HepG2 (cell line): ENCODE data around the gene CD300LG. TPM values are rescaled to one million over a fixed set of nuclear protein-coding genes. Genes with fewer than 3 reads are reported as not detected.

Source experiments
- SNAPC4 ChIP-seq: sonication (generic); formaldehyde crosslinking; IDR thresholded peaks from 2 replicates; pipeline ENCODE4 v1.4.0; 2020; ENCODE audit warnings: mild to moderate bottlenecking, missing genetic modification reagents
- ZNF562 ChIP-seq: sonication (generic); formaldehyde crosslinking; IDR thresholded peaks from 2 replicates; pipeline ENCODE4 v1.8.0; 2022; ENCODE audit warnings: missing genetic modification reagents, borderline replicate concordance
- ZSCAN21 ChIP-seq: sonication (generic); formaldehyde crosslinking; IDR thresholded peaks from 2 replicates; pipeline ENCODE4 v1.8.0; 2022; ENCODE audit warnings: mild to moderate bottlenecking, missing genetic modification reagents, moderate library complexity, borderline replicate concordance
- polyA plus RNA-seq, 8 experiments: library from polyadenylated mRNA; depleted of rRNA in 3 of 8; stranded (reverse) in 7 of 8; unstranded in 1 of 8; fragments of >200 nt; fragmentation: Illumina TruSeq in 4 of 8; extraction: Trizol in 4 of 8; gene quantifications; 2 replicates each; pipeline versions ENCODE4 v1.2.1 to v1.2.3, GENCODE V29; 2011 to 2016; ENCODE audit warnings: low read depth in 4 of 8, missing spikeins in 1 of 8, mixed read lengths in 1 of 8; ENCODE audit not compliant: insufficient read depth in 1 of 8
- total RNA-seq, 5 experiments: library from RNA; depleted of rRNA; stranded (reverse); fragments of >200 nt; fragmentation: Illumina TruSeq; extraction: Trizol; gene quantifications; 2 replicates each; pipeline ENCODE4 v1.2.3, GENCODE V29; 2016; ENCODE audit warnings: low read depth in 1 of 5
- TF ChIP-seq, protein P1 (sequence below): IDR thresholded peaks from 2 replicates; pipeline ENCODE4 v1.4.0; 2020; ENCODE audit warnings: mild to moderate bottlenecking, missing genetic modification reagents

CD300LG gene
- total and polyA plus RNA-seq, 2 of the 13 experiments (the other 11 are each of a cell fraction or from before 2014, with no cell fraction given): not detected

- TF ChIP-seq, protein P1, sequence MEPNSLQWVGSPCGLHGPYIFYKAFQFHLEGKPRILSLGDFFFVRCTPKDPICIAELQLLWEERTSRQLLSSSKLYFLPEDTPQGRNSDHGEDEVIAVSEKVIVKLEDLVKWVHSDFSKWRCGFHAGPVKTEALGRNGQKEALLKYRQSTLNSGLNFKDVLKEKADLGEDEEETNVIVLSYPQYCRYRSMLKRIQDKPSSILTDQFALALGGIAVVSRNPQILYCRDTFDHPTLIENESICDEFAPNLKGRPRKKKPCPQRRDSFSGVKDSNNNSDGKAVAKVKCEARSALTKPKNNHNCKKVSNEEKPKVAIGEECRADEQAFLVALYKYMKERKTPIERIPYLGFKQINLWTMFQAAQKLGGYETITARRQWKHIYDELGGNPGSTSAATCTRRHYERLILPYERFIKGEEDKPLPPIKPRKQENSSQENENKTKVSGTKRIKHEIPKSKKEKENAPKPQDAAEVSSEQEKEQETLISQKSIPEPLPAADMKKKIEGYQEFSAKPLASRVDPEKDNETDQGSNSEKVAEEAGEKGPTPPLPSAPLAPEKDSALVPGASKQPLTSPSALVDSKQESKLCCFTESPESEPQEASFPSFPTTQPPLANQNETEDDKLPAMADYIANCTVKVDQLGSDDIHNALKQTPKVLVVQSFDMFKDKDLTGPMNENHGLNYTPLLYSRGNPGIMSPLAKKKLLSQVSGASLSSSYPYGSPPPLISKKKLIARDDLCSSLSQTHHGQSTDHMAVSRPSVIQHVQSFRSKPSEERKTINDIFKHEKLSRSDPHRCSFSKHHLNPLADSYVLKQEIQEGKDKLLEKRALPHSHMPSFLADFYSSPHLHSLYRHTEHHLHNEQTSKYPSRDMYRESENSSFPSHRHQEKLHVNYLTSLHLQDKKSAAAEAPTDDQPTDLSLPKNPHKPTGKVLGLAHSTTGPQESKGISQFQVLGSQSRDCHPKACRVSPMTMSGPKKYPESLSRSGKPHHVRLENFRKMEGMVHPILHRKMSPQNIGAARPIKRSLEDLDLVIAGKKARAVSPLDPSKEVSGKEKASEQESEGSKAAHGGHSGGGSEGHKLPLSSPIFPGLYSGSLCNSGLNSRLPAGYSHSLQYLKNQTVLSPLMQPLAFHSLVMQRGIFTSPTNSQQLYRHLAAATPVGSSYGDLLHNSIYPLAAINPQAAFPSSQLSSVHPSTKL (CRISPR knock-in tag): no peak
- TF ChIP-seq ZNF562 (no peak), ZSCAN21 (CRISPR knock-in tag) (no peak), SNAPC4 (CRISPR knock-in tag) (no peak)
- TF ChIP-seq, all 625 proteins: peak for 0
These were observed 8.1 kb downstream of the CD300LG start (continued) for GRCh38 chr17:43855061-43855460.
